Measurements from ENCODE around the gene TMEM51.

TMEM51 gene

DNA sequence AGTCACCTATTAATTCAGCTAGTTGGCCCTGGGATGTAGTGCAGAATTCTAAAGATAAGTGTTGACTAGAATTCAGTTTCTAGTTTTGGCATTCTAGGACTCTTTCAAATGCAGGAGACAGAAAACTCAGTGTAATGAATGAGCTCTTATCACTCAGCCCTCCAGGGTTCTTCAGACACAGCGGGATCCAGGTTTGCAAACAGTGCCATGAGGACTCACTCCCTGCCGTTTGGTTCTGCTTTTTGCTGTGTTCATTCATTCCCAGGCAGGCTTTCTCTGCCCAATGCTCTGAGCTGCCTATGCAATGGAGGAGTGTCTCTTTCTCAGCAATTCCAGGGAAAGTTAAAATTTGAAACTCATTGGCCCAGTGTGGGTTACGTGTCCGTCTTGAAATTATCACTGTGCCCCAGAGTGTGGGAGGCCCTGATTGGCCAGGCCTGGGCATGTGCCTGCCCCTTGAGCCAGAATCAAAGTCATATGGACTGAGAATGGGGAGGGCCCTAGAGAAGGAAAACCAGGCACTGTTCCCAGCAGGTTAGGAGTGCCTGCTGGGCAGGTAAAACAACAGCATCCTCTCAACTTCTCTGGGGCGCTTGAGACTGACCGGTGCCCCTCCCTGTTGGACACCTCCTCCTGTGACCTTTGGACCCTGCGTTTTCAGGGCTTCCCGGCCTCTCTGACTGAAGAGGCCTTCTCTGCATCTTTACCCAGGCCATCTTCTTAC is 43.4 kb downstream of the TMEM51 start:
- no peak for DNase-seq (ENCODE audit: low read depth in 3 of 3)

DNA sequence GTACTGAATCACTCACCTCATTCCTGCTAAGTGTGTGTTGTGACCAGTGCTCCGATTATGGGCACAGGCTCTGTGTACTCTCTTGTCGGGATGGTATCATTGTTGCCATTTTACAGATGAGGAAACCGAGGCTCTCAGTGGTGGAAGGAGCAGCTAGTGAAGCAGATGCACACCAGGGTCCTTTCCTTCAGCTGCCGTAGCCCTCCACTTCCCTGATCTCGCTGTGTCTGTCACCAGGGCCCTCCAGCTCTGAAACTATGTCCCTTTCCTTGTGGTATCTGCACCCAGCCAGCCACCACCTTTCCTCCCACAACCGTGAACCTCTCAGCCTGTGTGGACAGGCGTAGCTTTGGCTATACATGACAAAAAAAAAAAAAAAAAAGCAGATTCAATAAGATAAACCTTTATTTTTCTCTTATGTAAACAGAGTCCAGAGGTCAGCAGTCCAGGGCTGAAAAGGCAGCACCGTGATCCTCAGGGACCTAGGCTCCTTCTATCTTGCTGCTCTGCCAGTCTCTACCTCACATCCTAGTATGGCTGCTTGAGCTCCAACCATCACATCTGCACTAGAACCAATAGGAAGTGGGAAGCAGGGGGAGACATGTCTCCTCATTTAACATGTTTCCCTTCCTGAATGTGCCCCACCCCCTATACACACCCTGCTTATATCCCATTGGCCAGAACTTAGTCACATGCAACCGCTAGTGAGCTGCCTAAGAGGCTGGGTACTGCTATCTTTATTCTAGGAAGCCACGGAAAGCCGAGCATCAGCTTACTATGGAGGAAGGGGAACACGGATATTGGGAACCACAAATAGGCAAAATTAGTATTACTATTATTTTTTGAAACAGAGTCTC is 44.3 kb downstream of the TMEM51 start:
- no peak for DNase-seq (ENCODE audit: low read depth in 3 of 3)

DNA sequence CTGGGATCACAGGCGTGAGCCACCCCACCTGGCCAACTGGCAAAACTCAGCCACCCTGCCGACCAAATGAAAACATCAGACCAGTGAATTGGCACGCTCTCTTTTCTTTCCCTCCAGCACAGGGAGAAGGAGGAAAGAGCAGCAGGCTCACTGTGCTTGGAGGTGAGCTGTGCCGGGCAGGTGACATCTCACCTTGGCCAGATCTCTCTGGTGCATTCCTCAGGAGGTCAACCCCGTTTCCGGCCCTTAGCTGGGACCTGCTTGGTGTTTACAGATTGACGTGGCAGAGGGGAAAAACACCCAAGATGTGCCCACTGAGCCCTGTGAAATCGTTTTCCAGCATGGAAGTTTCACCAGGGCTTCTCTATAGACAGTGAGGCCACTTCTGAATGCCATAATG is 45.1 kb downstream of the TMEM51 start:
- DNase-seq (ENCODE audit: low read depth in 3 of 3), result no peak

DNA sequence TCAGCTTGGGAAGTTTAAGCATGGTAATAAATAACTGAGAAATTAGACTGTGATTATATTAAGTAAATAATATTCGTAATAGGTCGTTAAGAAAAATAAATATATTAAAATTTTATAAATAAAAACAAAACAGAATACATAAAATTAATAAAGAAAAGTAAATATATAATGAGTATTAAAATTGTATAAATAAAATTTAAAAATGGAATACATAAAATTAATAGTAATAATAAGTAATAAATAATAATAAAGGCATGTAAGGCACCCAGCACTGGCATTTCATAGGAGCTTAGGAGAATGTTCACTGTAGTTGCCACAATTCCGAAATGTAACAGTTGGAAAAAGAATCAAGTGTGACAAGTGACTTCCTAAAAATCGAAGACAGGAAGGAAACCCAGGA is 47.7 kb downstream of the TMEM51 start:
- DNase-seq (ENCODE audit: low read depth in 3 of 3), result no peak

DNA sequence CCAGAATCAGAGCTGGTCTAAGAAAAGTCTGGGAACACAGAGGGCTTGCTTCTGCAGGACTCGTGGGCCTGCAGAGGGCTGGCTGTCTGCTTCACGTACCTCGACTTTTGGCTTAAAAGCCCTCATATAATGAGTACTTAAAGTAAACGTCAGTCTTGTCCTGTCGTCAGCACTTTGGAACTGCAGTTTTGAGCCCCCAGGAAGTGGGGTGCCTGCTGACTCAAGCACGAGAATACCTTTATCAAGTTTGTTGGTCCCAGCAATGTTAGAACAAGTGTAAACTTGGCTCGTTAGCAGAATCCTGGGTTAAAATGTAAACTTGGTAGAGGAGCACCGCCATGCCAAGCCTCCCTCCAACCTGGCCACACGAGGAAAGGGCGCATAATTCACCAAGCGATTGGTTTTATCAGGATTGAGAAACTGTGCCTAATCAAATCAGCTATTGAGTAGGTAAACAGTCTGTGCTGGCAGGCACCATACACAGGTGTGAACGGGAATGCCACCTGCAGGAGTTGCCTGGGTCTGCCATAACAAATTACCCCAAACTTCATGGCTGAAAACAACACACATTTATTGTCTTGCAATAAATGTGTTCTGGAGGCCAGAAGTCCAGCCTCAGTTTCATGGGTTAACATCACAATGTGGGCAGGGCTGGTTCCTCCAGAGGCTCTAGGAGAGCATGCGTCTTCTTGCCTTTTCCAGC is 48.5 kb downstream of the TMEM51 start:
- DNase-seq (ENCODE audit: low read depth in 3 of 3), result no peak

DNA sequence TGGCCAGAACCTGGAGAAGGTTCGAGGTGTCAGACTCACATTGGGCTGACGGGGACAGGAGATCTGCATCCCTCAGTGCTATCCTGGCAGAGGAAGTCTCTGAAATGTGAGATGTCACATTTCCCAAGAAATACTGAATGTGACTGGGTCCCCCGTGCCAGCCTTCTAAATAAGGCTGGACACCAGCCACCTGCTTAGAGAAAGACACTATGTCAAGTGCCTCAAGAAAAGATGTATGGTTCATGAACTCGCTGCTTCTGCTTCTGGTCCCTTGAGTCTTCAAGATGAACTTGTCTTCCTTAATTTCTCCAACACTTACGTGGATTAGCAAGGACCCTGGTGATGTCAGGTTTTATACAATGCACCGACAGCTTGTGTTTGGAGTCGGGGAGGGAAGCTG is 51.4 kb downstream of the TMEM51 start:
- DNase-seq (ENCODE audit: low read depth in 3 of 3), result no peak

DNA sequence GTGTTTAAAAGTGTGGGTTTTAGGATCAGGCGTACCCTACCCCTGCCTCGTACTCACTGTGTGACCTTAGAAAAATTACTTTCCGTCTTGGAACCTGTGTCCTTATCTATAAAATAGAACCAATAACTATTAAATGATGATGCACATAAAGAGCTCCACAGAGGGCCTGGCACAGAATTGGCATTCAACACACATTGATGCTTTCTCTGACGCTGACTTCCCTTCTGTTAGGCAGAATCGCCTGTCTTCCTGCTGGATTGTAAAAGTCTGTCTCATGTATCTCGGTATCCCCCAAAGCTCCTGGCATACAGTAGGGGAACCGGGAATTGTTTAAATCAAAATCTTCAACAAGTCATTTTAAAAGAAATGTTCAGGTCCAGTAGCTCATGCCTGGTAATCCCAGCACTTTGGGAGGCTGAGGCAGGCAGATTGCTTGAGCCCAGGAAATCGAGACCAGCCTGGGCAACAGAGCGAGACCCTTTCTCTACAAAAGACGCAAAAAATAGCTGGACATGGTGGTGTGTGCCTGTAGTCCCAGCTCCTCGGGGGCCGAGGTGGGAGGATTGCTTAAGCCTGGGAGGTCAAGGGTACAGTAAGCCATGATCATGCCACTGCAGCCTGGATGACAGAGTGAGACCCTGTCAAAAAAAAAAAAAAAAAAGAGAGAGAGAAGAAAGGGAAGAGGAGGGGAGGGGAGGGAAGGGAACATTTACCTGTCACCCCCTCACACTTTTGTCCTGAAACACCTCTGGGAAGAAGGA is 52.2 kb downstream of the TMEM51 start:
- no peak for DNase-seq (ENCODE audit: low read depth in 3 of 3)

DNA sequence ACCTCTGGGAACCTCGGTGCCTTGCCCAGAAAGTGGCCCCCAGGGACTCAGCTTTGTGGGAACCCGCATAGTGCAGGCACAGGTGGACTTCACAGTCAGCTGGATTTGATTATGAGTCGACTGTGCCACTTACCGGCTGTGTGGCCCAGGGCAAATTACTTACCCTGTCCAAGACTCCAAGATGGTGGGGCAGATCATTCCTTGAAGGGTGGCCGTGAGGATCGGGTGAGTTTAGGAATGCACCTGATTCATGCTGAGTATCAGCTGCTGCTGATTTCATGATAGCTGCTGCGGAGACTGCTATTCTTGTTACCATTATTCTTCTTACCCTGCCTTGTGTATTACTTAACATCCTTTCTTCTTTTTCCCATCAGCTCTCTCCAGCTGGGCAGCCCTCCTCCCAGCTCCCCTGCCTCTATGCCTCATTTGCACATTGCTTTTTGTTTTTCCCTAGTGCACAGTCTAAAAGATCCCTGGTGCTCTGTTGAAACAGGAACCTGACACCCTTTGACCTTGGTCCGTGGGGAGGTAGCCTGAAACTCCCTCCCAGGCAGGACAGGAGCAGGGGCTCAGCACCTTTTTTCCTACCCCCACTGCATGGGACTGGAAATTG is 53.0 kb downstream of the TMEM51 start:
- no peak for DNase-seq (ENCODE audit: low read depth in 3 of 3)

DNA sequence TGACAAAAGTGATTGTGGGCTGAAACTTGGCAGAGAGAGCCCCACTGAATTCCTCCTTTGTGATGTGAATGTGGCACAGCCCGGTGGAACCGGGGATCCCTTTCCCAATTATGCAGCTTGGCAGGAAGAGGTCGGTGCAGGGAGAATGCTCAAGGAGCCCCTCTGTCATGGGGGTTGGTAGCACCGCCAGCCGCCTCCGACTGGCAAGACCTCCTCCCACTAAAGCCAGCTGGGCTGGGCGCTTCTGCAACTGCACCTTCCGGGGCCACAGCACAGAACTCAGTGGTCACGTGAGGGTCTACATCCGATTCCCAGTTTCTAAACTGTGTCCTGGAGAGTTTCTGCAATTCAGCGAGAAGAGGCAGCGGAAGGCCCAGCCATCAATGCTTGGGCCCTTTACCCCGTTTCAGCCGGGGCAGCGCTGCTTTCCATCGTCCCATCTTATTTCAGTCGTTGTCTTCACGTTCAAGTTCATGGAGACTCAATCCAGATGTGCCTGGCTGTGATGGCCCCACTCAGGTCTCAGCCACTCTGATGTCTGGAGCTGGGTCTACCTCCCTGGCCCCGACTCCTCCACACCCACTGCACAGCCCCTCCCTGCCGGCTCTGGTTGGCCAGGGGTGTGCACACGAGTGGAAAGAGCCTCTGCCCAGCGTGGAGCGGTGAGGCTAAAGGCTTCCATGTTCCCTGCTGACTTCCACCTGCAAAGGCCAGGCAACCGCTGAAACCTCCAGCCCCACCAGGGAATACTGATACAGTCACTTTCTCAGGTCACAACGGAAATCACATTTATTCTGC is 53.7 kb downstream of the TMEM51 start:
- no peak for DNase-seq (ENCODE audit: low read depth in 3 of 3)

DNA sequence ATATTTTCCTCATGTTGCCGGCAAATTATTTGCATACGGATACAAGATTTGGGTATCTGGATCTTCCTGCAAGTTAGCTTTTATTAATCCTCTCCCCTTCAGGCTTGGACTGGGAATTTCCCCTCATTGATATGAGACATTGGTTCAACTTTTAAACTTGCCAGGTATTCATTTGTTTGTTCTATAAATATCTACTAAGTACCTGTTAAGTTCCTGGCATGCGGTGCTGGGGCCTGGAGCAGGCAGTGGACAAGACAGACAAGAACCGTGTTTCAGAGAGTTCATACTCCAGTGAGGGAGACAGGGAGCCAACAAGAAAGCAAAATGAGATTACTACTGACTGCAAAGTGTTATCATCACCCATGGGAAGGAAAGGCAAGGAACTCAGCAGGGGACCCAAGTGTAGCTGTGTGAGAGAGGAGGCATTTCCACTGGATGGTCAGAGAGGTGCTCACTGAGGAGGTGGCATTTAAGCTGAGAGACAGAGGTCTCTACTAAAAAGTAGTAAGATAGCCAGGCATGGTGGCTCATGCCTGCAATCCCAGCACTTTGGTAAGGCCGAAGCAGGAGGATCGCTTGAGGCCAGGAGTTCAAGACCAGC is 54.4 kb downstream of the TMEM51 start:
- no peak for DNase-seq (ENCODE audit: low read depth in 3 of 3)

DNA sequence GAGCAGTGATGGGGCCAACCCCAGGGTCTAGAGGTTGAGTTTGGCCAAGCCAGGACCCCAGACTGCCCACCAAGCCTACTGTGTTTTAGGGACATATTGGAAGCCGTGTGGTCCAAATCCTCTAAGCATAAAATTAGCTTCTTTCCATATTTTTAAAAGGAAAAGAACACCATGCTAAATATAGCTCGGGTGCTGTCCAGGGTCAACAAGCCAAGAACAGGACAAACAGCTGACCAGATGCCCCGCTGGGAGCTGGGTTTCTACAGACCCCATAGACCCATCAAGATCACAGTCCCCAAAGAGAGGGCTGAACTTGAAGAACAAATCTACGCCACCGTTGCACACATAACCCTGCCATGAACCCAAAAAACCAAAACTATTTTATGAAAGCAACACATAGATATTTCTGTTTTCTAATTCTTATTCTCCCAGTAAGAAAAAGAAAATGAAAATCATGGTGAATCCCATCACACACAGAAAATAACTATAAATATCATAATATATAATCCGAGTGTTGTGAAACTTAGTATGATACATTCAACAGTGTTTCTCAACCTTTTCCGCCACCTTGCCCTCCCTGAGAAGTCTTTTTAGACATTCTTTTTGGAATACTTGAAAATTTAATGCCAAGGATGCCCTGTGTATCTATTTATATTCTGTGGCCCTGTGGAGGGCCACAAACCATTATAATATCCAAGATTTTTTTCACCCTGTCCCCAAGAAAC is 57.3 kb downstream of the TMEM51 start:
- no peak for DNase-seq (ENCODE audit: low read depth in 3 of 3)

DNA sequence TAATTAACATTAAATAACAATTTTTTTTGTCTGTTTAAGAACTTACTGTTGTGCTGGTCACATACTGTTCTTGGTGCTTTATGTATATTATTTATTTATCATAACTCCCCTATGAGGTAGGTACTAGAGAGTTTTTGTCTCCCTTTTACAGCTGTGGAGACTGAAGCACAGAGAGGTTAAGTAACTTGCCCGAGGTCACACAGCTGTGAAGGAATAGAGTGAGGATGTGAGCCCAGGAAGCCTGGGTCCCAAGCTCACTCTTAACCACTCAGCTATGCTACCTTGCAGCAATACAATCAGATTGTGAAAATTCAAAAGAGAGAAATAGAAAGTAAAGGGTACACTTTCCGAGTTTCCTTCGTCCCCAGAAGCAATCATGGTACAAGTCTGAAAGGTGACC is 57.9 kb downstream of the TMEM51 start:
- no peak for DNase-seq (ENCODE audit: low read depth in 3 of 3)

DNA sequence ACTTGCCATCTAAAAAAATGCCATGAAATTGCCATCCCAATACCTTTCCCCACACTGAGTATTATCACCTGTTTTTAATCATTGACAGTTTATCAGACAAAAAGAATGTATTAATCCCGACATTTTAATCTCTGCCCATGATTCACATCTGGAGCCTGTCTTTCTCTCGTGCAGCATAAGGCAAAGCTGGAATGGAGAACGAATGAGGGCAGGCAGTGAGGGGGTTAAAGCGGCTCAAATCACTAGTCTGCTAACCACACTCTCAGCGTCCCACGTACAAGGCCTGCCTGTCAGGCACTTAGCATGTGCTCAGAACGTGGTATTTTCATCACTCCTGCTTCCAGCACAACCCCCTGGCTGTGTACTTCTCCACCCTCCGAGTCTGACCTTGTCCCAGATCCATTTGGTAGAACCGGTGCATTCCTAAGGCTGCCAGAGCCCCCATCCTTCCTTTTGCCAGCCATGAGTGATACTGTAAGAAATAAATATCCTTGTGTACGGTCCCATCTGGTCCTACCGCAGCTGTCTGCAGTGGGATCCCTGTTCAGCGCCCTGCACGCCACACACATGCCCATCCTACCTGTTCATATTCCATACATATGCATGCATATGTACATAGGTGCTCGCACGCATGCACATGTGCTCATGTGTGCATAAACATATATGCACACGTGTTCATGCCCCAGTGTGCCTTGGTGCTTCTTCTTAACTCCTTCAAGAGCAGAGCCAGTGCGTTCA is 58.8 kb downstream of the TMEM51 start:
- DNase-seq (ENCODE audit: low read depth in 3 of 3), result no peak

DNA sequence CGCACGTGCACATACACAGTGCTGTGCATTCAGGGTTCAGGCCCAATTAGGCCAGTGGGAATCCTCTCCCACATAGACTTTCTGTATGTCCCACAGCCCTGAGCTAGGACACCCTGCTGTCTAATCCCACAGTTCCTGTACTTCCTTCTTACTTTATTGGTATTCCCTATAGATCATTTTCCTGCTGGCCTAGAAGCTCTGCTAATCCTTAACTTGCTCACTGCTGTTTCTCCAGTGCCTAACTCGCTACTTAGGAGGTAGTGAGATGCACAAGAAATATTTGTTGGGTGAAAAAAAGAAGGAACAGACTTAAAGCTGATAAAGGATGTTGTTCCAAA is 59.4 kb downstream of the TMEM51 start:
- DNase-seq (ENCODE audit: low read depth in 3 of 3), result no peak

DNA sequence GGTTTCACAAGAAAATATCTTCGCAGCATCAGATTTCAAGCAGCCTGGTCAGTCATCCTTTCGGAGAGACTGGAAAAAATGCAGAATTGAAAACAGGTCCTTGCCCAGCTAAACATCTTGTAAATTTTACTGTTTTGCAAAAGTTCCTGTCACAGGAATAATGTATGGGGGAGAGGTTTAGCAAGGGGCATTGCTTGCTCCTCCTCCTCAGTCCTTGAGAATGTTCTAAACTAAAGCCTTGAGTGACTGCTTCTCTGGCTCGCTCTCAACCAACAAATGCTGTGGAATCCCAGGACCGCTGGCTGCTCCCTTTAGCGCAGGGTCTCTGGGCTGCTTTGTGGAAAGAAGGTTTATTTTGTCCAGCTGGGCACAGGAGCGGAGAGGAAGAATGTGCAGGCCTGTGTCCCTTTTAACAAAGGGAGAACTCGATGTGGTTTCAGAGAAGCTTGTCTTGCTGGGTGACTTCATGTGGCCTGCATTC is 59.8 kb downstream of the TMEM51 start:
- DNase-seq (ENCODE audit: low read depth in 3 of 3), result no peak

DNA sequence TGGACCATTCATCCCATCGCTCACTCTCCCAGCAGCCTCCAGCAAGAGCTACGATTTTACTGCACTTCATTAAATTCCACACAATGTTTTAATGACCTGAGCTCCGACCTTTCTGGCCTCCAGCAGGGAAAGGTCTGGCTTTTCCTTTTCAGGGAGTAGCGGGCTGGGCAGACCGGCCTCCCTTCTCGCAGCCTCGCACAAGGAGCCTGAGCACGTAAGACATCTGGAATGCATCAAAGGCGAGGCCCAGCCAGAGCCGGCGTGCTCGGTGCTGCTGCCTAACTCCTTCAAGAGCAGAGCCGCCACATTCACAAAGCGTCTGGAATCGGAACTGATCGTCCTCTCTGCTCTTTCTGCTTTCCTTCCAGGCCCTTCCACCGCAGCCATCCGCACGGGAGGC is 61.0 kb downstream of the TMEM51 start:
- DNase-seq (ENCODE audit: low read depth in 3 of 3), result no peak

DNA sequence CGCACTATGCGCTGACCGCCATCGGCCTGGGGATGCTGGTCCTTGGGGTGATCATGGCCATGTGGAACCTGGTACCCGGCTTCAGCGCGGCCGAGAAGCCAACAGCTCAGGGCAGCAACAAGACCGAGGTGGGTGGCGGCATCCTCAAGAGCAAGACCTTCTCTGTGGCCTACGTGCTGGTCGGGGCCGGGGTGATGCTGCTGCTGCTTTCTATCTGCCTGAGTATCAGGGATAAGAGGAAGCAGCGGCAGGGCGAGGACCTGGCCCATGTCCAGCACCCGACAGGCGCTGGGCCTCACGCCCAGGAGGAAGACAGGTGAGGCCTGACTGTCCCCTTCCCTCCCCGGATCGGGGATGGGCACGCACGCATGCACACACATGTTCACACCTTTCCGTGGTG is 61.6 kb downstream of the TMEM51 start:
- DNase-seq (ENCODE audit: low read depth in 3 of 3), result no peak

DNA sequence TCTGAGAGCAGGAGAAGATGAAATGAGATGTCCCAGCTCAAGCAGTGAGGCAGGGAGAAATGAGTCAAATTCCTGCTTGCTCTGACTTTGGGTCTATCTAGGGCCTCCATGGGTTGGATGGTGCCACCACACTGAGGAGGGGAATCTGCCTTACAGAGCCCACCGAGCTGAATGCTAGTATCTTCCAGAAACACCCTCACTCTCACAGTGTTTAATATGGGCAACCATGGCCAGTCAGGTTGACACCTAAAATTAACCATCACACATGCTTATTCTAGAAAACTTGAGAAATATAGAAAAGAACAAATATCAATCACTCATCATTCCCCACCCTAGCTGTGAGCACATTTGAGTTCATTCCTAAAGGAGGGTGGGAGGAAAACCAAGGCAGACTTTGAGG is 64.1 kb downstream of the TMEM51 start:
- DNase-seq (ENCODE audit: low read depth in 3 of 3), result no peak

Data from stimulated activated CD4-positive, alpha-beta T cell treated with anti-CD3 and anti-CD28 coated beads, TNF-alpha, amount 100 ng/mL, for 48 hours (primary cell).